ENCODE data around the gene FGR. TPM values are rescaled to one million over a fixed set of nuclear protein-coding genes. Genes with fewer than 3 reads are reported as not detected.

The FGR gene
- total and polyA plus RNA-seq, 2 of the 13 experiments (the other 11 are each of a cell fraction or from before 2014, with no cell fraction given): not detected

DNA sequence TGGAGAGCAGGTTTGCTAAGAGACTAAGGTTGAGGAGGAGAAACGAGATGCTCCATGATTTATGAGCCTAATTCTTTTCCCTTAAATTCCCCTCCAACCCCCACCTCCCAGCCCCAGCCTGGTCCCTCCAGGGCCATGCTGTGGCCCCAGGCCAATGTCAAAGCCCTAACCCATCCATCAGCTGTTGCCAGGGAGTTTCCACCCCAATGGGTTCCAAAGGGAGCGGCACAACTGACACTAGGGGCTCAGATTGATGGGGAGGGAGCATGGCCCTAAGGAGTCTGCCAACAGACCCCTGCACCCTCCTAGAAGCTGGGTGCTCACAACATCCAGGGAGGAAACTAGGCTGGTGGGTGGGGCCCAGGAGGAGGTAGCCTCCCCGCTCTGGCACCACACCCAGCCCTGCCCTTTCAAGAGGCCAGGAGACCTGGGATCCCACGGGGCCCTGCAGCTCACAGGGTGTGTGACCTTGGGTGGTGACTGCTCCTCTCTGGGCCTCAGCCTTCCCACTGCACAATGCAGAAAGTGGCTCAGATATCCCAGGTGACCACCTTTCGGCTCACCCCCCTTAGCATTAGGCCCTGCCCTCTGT, 44.0 kb downstream of the FGR start:
- H3K4me2 ChIP-seq (ENCODE audit: low read depth, low read length): no peak overlapping the region
- FAIRE-seq (no peak), DNase-seq (ENCODE audit: low spot score) (no peak), ATAC-seq (no peak)
- intact Hi-C loops (cut with micrococcal nuclease; ENCODE audit: unreplicated experiment): no loop called here
- in situ Hi-C loops (cut with HindIII; ENCODE audit: extremely low pct_ligation_motif_present, low pct_unique_long_range_greater_than_20kb): no loop called here
- POLR2A ChIA-PET: interaction anchor here (1.1 to 2.0 kb wide), 3 partner anchors 10 to 15 kb away, joined by 4 to 8 read pairs (median 5); no protein-coding TSS in a partner anchor
- H3K4me3 ChIP-seq (replicated peaks in 1 of 3; ENCODE audit: insufficient read depth in 1 of 3, low read depth in 2 of 3, low read length in 3 of 3): no peak overlapping the region
- TF ChIP-seq RFX5 (IDR thresholded peaks at IDR 0.05; ENCODE audit: low read depth, low read length): peak; percentile 93
- TF ChIP-seq, protein P1, sequence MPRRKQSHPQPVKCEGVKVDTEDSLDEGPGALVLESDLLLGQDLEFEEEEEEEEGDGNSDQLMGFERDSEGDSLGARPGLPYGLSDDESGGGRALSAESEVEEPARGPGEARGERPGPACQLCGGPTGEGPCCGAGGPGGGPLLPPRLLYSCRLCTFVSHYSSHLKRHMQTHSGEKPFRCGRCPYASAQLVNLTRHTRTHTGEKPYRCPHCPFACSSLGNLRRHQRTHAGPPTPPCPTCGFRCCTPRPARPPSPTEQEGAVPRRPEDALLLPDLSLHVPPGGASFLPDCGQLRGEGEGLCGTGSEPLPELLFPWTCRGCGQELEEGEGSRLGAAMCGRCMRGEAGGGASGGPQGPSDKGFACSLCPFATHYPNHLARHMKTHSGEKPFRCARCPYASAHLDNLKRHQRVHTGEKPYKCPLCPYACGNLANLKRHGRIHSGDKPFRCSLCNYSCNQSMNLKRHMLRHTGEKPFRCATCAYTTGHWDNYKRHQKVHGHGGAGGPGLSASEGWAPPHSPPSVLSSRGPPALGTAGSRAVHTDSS (CRISPR knock-in tag; conservative IDR thresholded peaks at IDR 0.05): no peak
- WGBS (ENCODE audit: low lambda C conversion rate): 88% methylated on average over 2 of the region's 5 CpGs
- peaks cover 0 to 2% of the 10 kb centered on the region in 2 experiments; a peak in 1 of 5 replicates for H3K36me3 ChIP-seq (replicated peaks in 1 of 2; ENCODE audit: control insufficient read depth in 1 of 2, insufficient read depth in 2 of 2, low read length in 2 of 2)
- BruUV-seq (replicated peaks): no TSS peak
- no peaks in the 10 kb centered on the region for H3K27me3 ChIP-seq (ENCODE audit: control insufficient read depth in 1 of 2, insufficient read depth in 2 of 2, low read length in 2 of 2)
- H3K27ac ChIP-seq (ENCODE audit: extremely low read length, insufficient read depth, low read length): no peak overlapping the region
- peaks cover 56% of the 10 kb centered on the region for H3K4me1 ChIP-seq (ENCODE audit: insufficient read depth, low read length)
- peaks cover 12% of the 10 kb centered on the region for H3K79me2 ChIP-seq (ENCODE audit: insufficient read depth, low read length)
- H3K9ac ChIP-seq (ENCODE audit: insufficient read depth, low read depth, low read length): no peak overlapping the region
- H2AFZ ChIP-seq (ENCODE audit: low read length): no peak overlapping the region
- H3K9me3 ChIP-seq (ENCODE audit: low read length): no peaks in the 10 kb centered on the region
- CTCF ChIA-PET (ENCODE audit: low intra/inter-chr PET ratio, low total read pairs): no interaction called here
- 0 out of 2 replicates have a peak, but pooled peaks cover 7% of the 10 kb centered on the region for H4K20me1 ChIP-seq (ENCODE audit: insufficient read depth, low read length)

DNA sequence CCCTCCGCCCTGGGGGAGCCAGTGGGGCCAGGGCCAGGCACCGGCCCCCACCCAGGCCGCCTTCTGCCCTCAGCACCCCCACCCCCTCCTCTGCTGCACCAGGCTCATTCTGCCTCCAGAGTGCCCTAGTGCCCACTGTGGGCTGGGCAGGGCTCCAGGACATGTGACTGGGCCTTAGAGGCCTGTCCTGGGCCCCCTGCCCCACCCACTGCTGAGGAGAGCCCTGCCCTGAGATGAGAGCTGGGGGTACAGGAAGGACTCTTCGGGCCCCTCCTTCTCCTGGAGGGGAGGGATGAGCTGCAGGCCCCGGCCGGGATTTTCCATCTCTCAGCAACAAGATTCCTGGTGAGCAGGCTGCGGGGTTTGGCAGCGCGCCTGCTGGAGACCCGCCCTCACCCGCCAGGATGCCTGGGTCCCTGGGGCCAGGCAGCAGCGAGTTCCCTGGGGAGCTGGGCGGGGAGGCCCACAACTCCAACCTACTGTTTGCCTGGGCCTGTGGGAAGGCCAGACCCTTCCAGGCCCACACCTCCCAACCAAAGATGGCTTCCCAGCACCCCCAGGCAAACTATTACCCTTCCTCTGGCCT, 45.1 kb downstream of the FGR start:
- no peak overlapping the region for H3K4me2 ChIP-seq (ENCODE audit: low read depth, low read length)
- peaks cover 6% of the 10 kb centered on the region for H3K79me2 ChIP-seq (ENCODE audit: insufficient read depth, low read length)
- H3K27me3 ChIP-seq (ENCODE audit: control insufficient read depth in 1 of 2, insufficient read depth in 2 of 2, low read length in 2 of 2): no peaks in the 10 kb centered on the region
- WGBS (ENCODE audit: low lambda C conversion rate): 92% methylated on average over 7 of the region's 13 CpGs
- POLR2A ChIA-PET: interaction anchor here (0.7 to 2.0 kb wide), 3 partner anchors 12 to 26 kb away, joined by 3 to 8 read pairs (median 5); no protein-coding TSS in a partner anchor
- 0 out of 2 replicates have a peak, but pooled peaks cover 15% of the 10 kb centered on the region for H4K20me1 ChIP-seq (ENCODE audit: insufficient read depth, low read length)
- H3K36me3 ChIP-seq (replicated peaks in 1 of 2; ENCODE audit: control insufficient read depth in 1 of 2, insufficient read depth in 2 of 2, low read length in 2 of 2): peaks cover 0 to 2% of the 10 kb centered on the region in 2 experiments; a peak in 1 of 5 replicates
- intact Hi-C loops (cut with micrococcal nuclease; ENCODE audit: unreplicated experiment): no loop called here
- FAIRE-seq (no peak), ATAC-seq (no peak), DNase-seq (ENCODE audit: low spot score) (no peak)
- no peak overlapping the region for H2AFZ ChIP-seq (ENCODE audit: low read length)
- H3K4me3 ChIP-seq (replicated peaks in 1 of 3; ENCODE audit: insufficient read depth in 1 of 3, low read depth in 2 of 3, low read length in 3 of 3): no peak overlapping the region
- no peaks in the 10 kb centered on the region for H3K9me3 ChIP-seq (ENCODE audit: low read length)
- CTCF ChIA-PET (ENCODE audit: low intra/inter-chr PET ratio, low total read pairs): no interaction called here
- no TSS peak for BruUV-seq (replicated peaks)
- peaks cover 67% of the 10 kb centered on the region for H3K4me1 ChIP-seq (ENCODE audit: insufficient read depth, low read length)
- H3K27ac ChIP-seq (ENCODE audit: extremely low read length, insufficient read depth, low read length): no peak overlapping the region
- in situ Hi-C loops (cut with HindIII; ENCODE audit: extremely low pct_ligation_motif_present, low pct_unique_long_range_greater_than_20kb): no loop called here
- no peak overlapping the region for H3K9ac ChIP-seq (ENCODE audit: insufficient read depth, low read depth, low read length)
- TF ChIP-seq ZNF253 (CRISPR knock-in tag; IDR thresholded peaks at IDR 0.05; ENCODE audit: borderline replicate concordance): no peak
- peak; percentile 92 for TF ChIP-seq ZBTB38 (CRISPR knock-in tag; IDR thresholded peaks at IDR 0.05)
- TF ChIP-seq BCL6 (CRISPR knock-in tag; IDR thresholded peaks at IDR 0.05): peak; percentile 75
- TF ChIP-seq, protein P2, sequence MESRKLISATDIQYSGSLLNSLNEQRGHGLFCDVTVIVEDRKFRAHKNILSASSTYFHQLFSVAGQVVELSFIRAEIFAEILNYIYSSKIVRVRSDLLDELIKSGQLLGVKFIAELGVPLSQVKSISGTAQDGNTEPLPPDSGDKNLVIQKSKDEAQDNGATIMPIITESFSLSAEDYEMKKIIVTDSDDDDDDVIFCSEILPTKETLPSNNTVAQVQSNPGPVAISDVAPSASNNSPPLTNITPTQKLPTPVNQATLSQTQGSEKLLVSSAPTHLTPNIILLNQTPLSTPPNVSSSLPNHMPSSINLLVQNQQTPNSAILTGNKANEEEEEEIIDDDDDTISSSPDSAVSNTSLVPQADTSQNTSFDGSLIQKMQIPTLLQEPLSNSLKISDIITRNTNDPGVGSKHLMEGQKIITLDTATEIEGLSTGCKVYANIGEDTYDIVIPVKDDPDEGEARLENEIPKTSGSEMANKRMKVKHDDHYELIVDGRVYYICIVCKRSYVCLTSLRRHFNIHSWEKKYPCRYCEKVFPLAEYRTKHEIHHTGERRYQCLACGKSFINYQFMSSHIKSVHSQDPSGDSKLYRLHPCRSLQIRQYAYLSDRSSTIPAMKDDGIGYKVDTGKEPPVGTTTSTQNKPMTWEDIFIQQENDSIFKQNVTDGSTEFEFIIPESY (CRISPR knock-in tag; IDR thresholded peaks at IDR 0.05): peak; percentile 99
- TF ChIP-seq, protein P3, sequence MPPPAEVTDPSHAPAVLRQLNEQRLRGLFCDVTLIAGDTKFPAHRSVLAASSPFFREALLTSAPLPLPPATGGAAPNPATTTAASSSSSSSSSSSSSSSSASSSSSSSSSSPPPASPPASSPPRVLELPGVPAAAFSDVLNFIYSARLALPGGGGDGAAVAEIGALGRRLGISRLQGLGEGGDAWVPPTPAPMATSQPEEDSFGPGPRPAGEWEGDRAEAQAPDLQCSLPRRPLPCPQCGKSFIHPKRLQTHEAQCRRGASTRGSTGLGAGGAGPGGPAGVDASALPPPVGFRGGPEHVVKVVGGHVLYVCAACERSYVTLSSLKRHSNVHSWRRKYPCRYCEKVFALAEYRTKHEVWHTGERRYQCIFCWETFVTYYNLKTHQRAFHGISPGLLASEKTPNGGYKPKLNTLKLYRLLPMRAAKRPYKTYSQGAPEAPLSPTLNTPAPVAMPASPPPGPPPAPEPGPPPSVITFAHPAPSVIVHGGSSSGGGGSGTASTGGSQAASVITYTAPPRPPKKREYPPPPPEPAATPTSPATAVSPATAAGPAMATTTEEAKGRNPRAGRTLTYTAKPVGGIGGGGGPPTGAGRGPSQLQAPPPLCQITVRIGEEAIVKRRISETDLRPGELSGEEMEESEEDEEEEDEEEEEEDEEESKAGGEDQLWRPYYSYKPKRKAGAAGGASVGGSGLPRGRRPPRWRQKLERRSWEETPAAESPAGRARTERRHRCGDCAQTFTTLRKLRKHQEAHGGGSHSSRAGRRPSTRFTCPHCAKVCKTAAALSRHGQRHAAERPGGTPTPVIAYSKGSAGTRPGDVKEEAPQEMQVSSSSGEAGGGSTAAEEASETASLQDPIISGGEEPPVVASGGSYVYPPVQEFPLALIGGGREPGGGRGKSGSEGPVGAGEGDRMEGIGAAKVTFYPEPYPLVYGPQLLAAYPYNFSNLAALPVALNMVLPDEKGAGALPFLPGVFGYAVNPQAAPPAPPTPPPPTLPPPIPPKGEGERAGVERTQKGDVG (CRISPR knock-in tag; IDR thresholded peaks at IDR 0.05; ENCODE audit: borderline replicate concordance): peak; percentile 66; the same call in 1 of the 2 replicates
- no peak for TF ChIP-seq CENPT (CRISPR knock-in tag; IDR thresholded peaks at IDR 0.05; ENCODE audit: low read depth)
- no peak for TF ChIP-seq FOSL2 (CRISPR knock-in tag; IDR thresholded peaks at IDR 0.05)
- no peak for TF ChIP-seq SALL2 (CRISPR knock-in tag; IDR thresholded peaks at IDR 0.05)
